Uterus (tissue), 2 donors: ENCODE data around the gene RSPH1.

ENCODE experiments used
- POLR2A ChIP-seq, 2 donors: fragments of 450-650 bp; IDR thresholded peaks; one replicate each; pipeline ENCODE4 v1.6.1; 2016; ENCODE audit warnings: antibody characterized with exemption in 2 of 2, mild to moderate bottlenecking in 1 of 2, moderate library complexity in 1 of 2
- TF ChIP-seq, protein P1 (sequence below), 4 experiments: fragments of 200-600 bp in 2 of 4; fragments of 450-650 bp in 2 of 4; sonication (generic) in 2 of 4; IDR thresholded peaks; one replicate each; pipeline ENCODE4 v1.5.1; 2016 to 2019; ENCODE audit warnings: antibody characterized with exemption in 4 of 4, mild to moderate bottlenecking in 2 of 4, moderate library complexity in 1 of 4

GRCh38 chr21:42478504-42478903, 17.5 kb downstream of the RSPH1 start:
- TF ChIP-seq, protein P1, sequence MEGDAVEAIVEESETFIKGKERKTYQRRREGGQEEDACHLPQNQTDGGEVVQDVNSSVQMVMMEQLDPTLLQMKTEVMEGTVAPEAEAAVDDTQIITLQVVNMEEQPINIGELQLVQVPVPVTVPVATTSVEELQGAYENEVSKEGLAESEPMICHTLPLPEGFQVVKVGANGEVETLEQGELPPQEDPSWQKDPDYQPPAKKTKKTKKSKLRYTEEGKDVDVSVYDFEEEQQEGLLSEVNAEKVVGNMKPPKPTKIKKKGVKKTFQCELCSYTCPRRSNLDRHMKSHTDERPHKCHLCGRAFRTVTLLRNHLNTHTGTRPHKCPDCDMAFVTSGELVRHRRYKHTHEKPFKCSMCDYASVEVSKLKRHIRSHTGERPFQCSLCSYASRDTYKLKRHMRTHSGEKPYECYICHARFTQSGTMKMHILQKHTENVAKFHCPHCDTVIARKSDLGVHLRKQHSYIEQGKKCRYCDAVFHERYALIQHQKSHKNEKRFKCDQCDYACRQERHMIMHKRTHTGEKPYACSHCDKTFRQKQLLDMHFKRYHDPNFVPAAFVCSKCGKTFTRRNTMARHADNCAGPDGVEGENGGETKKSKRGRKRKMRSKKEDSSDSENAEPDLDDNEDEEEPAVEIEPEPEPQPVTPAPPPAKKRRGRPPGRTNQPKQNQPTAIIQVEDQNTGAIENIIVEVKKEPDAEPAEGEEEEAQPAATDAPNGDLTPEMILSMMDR (IDR thresholded peaks at IDR 0.05), result no peak
- no peak for TF ChIP-seq POLR2A (IDR thresholded peaks at IDR 0.05)
